ENCODE measurements around the gene ZCCHC17. TPM values are rescaled to one million over a fixed set of nuclear protein-coding genes. Genes with fewer than 3 reads are reported as not detected.
"Not testable (repeated sequence)": the region's sequence is repeated elsewhere in the genome, so short reads cannot be mapped to it uniquely, and the experiment has no call there.

The ZCCHC17 gene
- total RNA-seq, 1 donor from 2014 or later, result 17.4 TPM

- intact Hi-C loops (cut with DNase I), result no loop called here
- Histone ChIP-seq H3K27me3 (no peaks in the 10 kb centered on the region), H3K27ac (no peak overlapping the region), H3K4me1 (peaks cover 22% of the 10 kb centered on the region), H3K9me3 (no peaks in the 10 kb centered on the region), H3K36me3 (no peaks in the 10 kb centered on the region), H3K4me3 (no peak overlapping the region)
- no peak for DNase-seq (ENCODE audit: extremely low spot score in 2 of 2)
- TF ChIP-seq POLR2A (IDR thresholded peaks at IDR 0.05), result no peak
- no peak for TF ChIP-seq POLR2AphosphoS5 (IDR thresholded peaks at IDR 0.05; ENCODE audit: insufficient read depth in 1 of 2, low read depth in 1 of 2)
- no peak for TF ChIP-seq CTCF (IDR thresholded peaks at IDR 0.05)
Observed at GRCh38 chr1:31378001-31378400, 81.2 kb downstream of the ZCCHC17 start.

- Histone ChIP-seq H3K27me3 (no peaks in the 10 kb centered on the region), H3K4me1 (peaks cover under 1% of the 10 kb centered on the region), H3K4me3 (no peak overlapping the region), H3K36me3 (no peaks in the 10 kb centered on the region), H3K27ac (no peak overlapping the region), H3K9me3 (no peaks in the 10 kb centered on the region)
- TF ChIP-seq POLR2AphosphoS5 (IDR thresholded peaks at IDR 0.05; ENCODE audit: insufficient read depth in 1 of 2, low read depth in 1 of 2), result no peak
- TF ChIP-seq POLR2A (IDR thresholded peaks at IDR 0.05), result no peak
- no peak for TF ChIP-seq CTCF (IDR thresholded peaks at IDR 0.05)
- no peak for DNase-seq (ENCODE audit: extremely low spot score in 2 of 2)
- intact Hi-C loops (cut with DNase I), result no loop called here
Observed at GRCh38 chr1:31380181-31380580, 83.3 kb downstream of the ZCCHC17 start.

- TF ChIP-seq CTCF (IDR thresholded peaks at IDR 0.05) (no peak), POLR2A (IDR thresholded peaks at IDR 0.05) (no peak), POLR2AphosphoS5 (IDR thresholded peaks at IDR 0.05; ENCODE audit: insufficient read depth in 1 of 2, low read depth in 1 of 2) (no peak)
- Histone ChIP-seq H3K27ac (no peak overlapping the region), H3K4me3 (no peak overlapping the region), H3K27me3 (no peaks in the 10 kb centered on the region), H3K36me3 (no peaks in the 10 kb centered on the region), H3K4me1 (no peaks in the 10 kb centered on the region), H3K9me3 (no peaks in the 10 kb centered on the region)
- DNase-seq (ENCODE audit: extremely low spot score in 2 of 2), result no peak
- intact Hi-C loops (cut with DNase I), result no loop called here
Observed at GRCh38 chr1:31381394-31382294, 84.8 kb downstream of the ZCCHC17 start.

- Histone ChIP-seq H3K4me1 (no peaks in the 10 kb centered on the region), H3K27ac (no peak overlapping the region), H3K36me3 (no peaks in the 10 kb centered on the region), H3K27me3 (no peaks in the 10 kb centered on the region), H3K4me3 (no peak overlapping the region), H3K9me3 (no peaks in the 10 kb centered on the region)
- DNase-seq (ENCODE audit: extremely low spot score in 2 of 2), result no peak
- intact Hi-C loops (cut with DNase I), result no loop called here
- TF ChIP-seq POLR2AphosphoS5 (IDR thresholded peaks at IDR 0.05; ENCODE audit: insufficient read depth in 1 of 2, low read depth in 1 of 2) (no peak), POLR2A (IDR thresholded peaks at IDR 0.05) (no peak), CTCF (IDR thresholded peaks at IDR 0.05) (no peak)
Observed at GRCh38 chr1:31382379-31382989, 85.7 kb downstream of the ZCCHC17 start.

- H3K9me3 ChIP-seq, result no peaks in the 10 kb centered on the region
- intact Hi-C loops (cut with DNase I), result no loop called here
- no peaks in the 10 kb centered on the region for H3K36me3 ChIP-seq
- no peaks in the 10 kb centered on the region for H3K27me3 ChIP-seq
- no peaks in the 10 kb centered on the region for H3K4me1 ChIP-seq
- no peak overlapping the region for H3K27ac ChIP-seq
- H3K4me3 ChIP-seq, result no peak overlapping the region
- no peak for DNase-seq (ENCODE audit: extremely low spot score in 2 of 2)
- no peak for TF ChIP-seq CTCF (IDR thresholded peaks at IDR 0.05)
- no peak for TF ChIP-seq POLR2AphosphoS5 (IDR thresholded peaks at IDR 0.05; ENCODE audit: insufficient read depth in 1 of 2, low read depth in 1 of 2)
- TF ChIP-seq POLR2A (IDR thresholded peaks at IDR 0.05), result no peak
Observed at GRCh38 chr1:31383967-31384366, 87.1 kb downstream of the ZCCHC17 start.

GRCh38 chr1:31386576-31387243, 89.9 kb downstream of the ZCCHC17 start:
- intact Hi-C loops (cut with DNase I); H3K4me3 ChIP-seq; H3K9me3 ChIP-seq; H3K27ac ChIP-seq; H3K27me3 ChIP-seq; H3K4me1 ChIP-seq; H3K36me3 ChIP-seq; DNase-seq (ENCODE audit: extremely low spot score in 2 of 2): not testable (repeated sequence)

Measured in vagina (tissue), 2 donors.